ENCODE measurements around the gene ANKLE1. TPM values are rescaled to one million over a fixed set of nuclear protein-coding genes. Genes with fewer than 3 reads are reported as not detected.

The ANKLE1 gene
- polyA plus RNA-seq, 2 of the 4 experiments (the other 2 are of a cell fraction): 0.56 to 0.74 TPM

- Histone ChIP-seq H3K4me3 (no peak overlapping the region), H3K4me2 (no peak overlapping the region), H3K4me1 (peaks cover 16% of the 10 kb centered on the region), H3K27ac (no peak overlapping the region; a peak in 1 of 6 replicates), H3K9me3 (no peaks in the 10 kb centered on the region)
- no peak for ATAC-seq
- no peak for FAIRE-seq
- TF ChIP-seq E2F6 (IDR thresholded peaks at IDR 0.05; ENCODE audit: borderline replicate concordance, low read depth): no peak
- TF ChIP-seq GATA3 (IDR thresholded peaks at IDR 0.05; ENCODE audit: borderline replicate concordance): no peak
- TF ChIP-seq CHD4 (IDR thresholded peaks at IDR 0.05; ENCODE audit: borderline replicate concordance): no peak
- ChIA-PET CTCF (no interaction called here), POLR2A (no interaction called here)
- WGBS (ENCODE audit: missing lambda C conversion rate): 95% methylated on average over 30 of the region's 40 CpGs
- DNase-seq (ENCODE audit: low read depth in 1 of 2, low spot score in 1 of 2): no peak
Observed at GRCh38 chr19:17319473-17320238, 38.0 kb downstream of the ANKLE1 start.

- POLR2A ChIA-PET: no interaction called here
- CTCF ChIA-PET: interaction anchor here (1.0 to 1.2 kb wide), 2 partner anchors 8 to 12 kb away, joined by 3 read pairs; no protein-coding TSS in a partner anchor
- ATAC-seq (no peak), FAIRE-seq (no peak), DNase-seq (ENCODE audit: low read depth in 1 of 2, low spot score in 1 of 2) (no peak)
- H3K4me2 ChIP-seq: no peak overlapping the region
- peaks cover 16% of the 10 kb centered on the region for H3K4me1 ChIP-seq
- no peak overlapping the region for H3K27ac ChIP-seq
- 86% methylated on average over 7 of the region's 11 CpGs for WGBS (ENCODE audit: missing lambda C conversion rate)
- H3K4me3 ChIP-seq: no peak overlapping the region
- TF ChIP-seq E2F6 (IDR thresholded peaks at IDR 0.05; ENCODE audit: borderline replicate concordance, low read depth): no peak
- no peak for TF ChIP-seq JUN (IDR thresholded peaks at IDR 0.05)
- no peak for TF ChIP-seq CBX2 (IDR thresholded peaks at IDR 0.05; ENCODE audit: borderline replicate concordance, low read depth)
- TF ChIP-seq POLR2A (IDR thresholded peaks at IDR 0.05; ENCODE audit: low read length): no peak
- no peak for TF ChIP-seq EHMT2 (IDR thresholded peaks at IDR 0.05; ENCODE audit: low read depth)
- TF ChIP-seq, protein P1, sequence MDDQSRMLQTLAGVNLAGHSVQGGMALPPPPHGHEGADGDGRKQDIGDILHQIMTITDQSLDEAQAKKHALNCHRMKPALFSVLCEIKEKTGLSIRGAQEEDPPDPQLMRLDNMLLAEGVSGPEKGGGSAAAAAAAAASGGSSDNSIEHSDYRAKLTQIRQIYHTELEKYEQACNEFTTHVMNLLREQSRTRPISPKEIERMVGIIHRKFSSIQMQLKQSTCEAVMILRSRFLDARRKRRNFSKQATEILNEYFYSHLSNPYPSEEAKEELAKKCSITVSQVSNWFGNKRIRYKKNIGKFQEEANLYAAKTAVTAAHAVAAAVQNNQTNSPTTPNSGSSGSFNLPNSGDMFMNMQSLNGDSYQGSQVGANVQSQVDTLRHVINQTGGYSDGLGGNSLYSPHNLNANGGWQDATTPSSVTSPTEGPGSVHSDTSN (IDR thresholded peaks at IDR 0.05): no peak
- no peak for TF ChIP-seq JUNB (IDR thresholded peaks at IDR 0.05)
- TF ChIP-seq CBX8 (IDR thresholded peaks at IDR 0.05): no peak
- no peak for TF ChIP-seq EP300 (IDR thresholded peaks at IDR 0.05)
- TF ChIP-seq FOSL2 (IDR thresholded peaks at IDR 0.05): no peak
- TF ChIP-seq FOSL2 (CRISPR knock-in tag; IDR thresholded peaks at IDR 0.05): no peak
- TF ChIP-seq NFE2L2 (conservative IDR thresholded peaks at IDR 0.05; ENCODE audit: low read length): no peak
- no peaks in the 10 kb centered on the region for H3K9me3 ChIP-seq
Observed at GRCh38 chr19:17320435-17320834, 38.7 kb downstream of the ANKLE1 start.

DNA sequence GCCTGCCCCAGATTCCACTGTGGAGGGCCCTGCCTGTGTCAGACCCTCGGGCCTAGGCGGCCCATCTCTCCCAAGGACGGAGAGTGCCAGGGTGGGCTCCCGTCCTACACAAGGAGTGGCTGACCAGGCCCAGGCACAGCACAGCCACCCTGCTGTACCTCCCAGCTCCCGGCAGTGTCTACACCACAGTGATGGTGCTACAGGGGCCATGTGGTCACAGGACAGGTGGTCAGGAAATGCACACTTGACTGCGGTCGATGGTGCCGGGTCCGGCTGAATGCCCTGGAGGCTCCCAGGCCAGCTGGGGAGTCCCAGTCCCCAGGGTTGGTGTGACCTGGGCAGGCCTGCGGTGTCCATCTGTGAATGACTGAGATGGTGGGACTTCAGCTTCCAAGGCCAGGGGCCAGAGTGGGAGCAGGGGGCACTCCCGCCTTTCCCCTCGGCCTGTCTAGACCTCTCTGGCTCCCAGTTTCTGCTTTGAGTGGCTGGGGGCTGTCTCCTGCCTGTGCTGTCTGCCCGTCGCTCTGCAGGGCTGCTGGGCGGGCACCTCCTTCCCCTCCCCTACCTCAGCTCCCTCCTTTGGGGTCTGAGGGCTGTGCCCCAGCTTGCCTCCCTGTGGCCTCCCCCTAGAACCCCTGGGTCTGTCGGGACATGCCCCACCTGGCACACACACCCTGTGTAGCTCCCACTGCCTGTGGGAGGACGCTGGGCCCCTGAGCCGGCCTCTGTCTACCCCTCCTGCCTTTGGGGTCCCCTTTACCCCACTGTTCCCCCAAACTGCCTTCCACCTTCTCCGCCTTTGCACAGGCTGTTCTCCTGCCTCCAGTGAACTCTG, 40.2 kb downstream of the ANKLE1 start:
- no peak for TF ChIP-seq FOSB (CRISPR knock-in tag; IDR thresholded peaks at IDR 0.05)
- no peak for TF ChIP-seq TP53 (CRISPR knock-in tag; IDR thresholded peaks at IDR 0.05)
- TF ChIP-seq POLR2AphosphoS2 (conservative IDR thresholded peaks at IDR 0.05; ENCODE audit: low read length): no peak
- no peak for TF ChIP-seq CHD4 (IDR thresholded peaks at IDR 0.05; ENCODE audit: borderline replicate concordance)
- TF ChIP-seq EHF (CRISPR knock-in tag; IDR thresholded peaks at IDR 0.05): no peak
- TF ChIP-seq HES2 (IDR thresholded peaks at IDR 0.05): no peak
- TF ChIP-seq RARB (CRISPR knock-in tag; IDR thresholded peaks at IDR 0.05): no peak
- no peak for TF ChIP-seq BHLHE40 (IDR thresholded peaks at IDR 0.05; ENCODE audit: low read depth, low read length)
- no peak for TF ChIP-seq PHF8 (IDR thresholded peaks at IDR 0.05; ENCODE audit: borderline replicate concordance, low read depth)
- TF ChIP-seq, protein P2, sequence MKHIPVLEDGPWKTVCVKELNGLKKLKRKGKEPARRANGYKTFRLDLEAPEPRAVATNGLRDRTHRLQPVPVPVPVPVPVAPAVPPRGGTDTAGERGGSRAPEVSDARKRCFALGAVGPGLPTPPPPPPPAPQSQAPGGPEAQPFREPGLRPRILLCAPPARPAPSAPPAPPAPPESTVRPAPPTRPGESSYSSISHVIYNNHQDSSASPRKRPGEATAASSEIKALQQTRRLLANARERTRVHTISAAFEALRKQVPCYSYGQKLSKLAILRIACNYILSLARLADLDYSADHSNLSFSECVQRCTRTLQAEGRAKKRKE (CRISPR knock-in tag; IDR thresholded peaks at IDR 0.05; ENCODE audit: low read depth): no peak
- TF ChIP-seq ESRRA (IDR thresholded peaks at IDR 0.05; ENCODE audit: borderline replicate concordance, low read length): no peak
- no peak for TF ChIP-seq E2F6 (IDR thresholded peaks at IDR 0.05; ENCODE audit: borderline replicate concordance, low read depth)
- FAIRE-seq (no peak), ATAC-seq (peak; percentile 9 to 23; a peak in 1 of 6 replicates), DNase-seq (ENCODE audit: low read depth in 1 of 2, low spot score in 1 of 2) (no peak)
- Histone ChIP-seq H3K4me2 (no peak overlapping the region), H3K4me1 (peaks cover 12% of the 10 kb centered on the region), H3K9me3 (no peaks in the 10 kb centered on the region), H3K4me3 (no peak overlapping the region), H3K27ac (peak overlapping the region in 1 of 2 experiments; percentile 19; a peak in 2 of 6 replicates)
- ChIA-PET POLR2A (no interaction called here), CTCF (interaction anchor here (1.0 to 1.2 kb wide), 2 partner anchors 10 to 39 kb away, joined by 3 read pairs; no protein-coding TSS in a partner anchor)
- 90% methylated on average over 6 of the region's 19 CpGs for WGBS (ENCODE audit: missing lambda C conversion rate)

Data from A549 (cell line).